GM21423 (cell line): ENCODE results near the gene POU2AF2.

ENCODE experiments used
- ATAC-seq: cut with Tn5 transposase; IDR thresholded peaks from one replicate; pipeline ENCODE4 v1.9.1; 2021; ENCODE audit warnings: mild to moderate bottlenecking, moderate library complexity; ENCODE audit not compliant: unreplicated experiment

Gene POU2AF2

DNA sequence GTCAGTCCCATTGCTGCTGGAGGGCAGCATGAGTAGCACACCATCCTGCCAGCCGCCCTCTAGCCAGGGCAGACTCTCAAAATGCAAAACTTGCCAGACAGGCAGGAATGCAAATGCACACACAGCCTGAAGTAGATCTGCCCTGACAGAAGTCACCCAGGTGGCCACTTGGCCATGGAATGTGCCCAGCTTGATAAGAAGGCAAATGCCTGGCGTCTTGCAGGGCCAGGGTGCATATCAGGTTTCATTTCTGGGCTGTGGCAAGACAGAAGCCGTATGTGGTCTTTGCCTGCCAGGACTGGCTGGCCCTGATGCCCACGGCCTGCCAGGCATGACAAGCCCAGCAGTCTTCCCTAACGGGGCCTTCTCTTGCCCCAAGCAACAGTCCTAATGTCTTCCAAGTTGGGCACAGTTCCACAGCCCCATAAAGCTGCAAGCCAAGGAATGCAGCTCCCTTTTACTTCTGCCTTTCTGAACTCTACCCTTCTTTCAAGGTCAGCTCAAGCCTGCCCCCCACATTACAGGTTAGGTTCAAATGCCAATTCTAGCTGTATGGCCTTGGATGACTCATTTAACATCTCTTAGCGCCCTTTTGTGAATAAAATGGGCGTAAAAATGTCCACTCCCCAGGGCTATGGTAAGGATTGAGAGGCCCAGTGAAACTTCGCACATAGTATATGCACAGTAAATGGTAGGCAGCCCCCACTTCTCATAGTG, 82.5 kb downstream of the POU2AF2 start:
- no peak for ATAC-seq

DNA sequence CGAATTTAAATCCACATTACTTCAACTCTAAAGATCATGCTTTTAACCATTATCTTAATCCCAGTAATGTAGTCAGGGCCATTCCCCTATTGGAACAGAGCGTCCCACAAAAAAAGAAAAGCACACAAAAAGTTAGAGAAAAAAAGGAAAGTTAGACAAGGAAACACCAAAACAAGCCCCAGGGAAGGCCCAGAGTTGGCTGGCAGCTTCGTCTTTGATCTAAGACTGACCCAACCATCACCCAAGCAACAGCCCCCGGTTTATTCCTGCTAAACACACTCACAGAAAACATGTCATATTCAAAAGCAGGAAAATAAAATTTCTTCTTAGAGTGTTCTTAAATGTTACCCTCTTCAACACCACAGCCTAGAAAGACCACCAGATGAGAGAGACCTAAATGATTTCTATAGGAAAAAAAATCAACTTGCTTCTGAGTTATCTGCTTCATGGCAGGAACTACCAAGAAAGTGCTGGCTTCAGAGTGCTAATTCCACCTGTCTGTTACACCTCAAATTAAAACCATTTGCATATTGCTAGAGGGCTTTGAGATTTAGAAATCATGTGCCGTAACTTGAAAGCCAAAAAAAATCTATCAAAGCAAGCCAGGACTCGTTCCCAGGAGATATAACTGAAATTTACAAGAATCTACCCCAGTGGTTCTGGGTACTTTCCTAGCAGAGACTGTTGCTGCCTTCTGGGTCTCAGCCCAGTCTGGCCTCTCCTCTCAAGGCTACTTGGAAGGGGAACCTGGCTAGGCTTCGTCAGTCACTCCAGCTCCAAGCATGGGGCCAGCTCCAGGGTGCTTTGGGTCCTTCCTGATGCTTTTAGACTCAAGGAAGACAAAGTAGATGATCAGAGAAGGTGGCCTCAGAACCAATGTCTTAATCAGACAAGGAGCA, 84.0 kb downstream of the POU2AF2 start:
- ATAC-seq: no peak

- no peak for ATAC-seq
These were observed 84.8 kb downstream of the POU2AF2 start for GRCh38 chr11:111330234-111330893.

GRCh38 chr11:111331711-111332479, 86.4 kb downstream of the POU2AF2 start:
- no peak for ATAC-seq

GRCh38 chr11:111334532-111335502, 89.3 kb downstream of the POU2AF2 start:
- ATAC-seq: no peak

- no peak for ATAC-seq
These were observed 90.0 kb downstream of the POU2AF2 start for GRCh38 chr11:111335549-111335948.
